ENCODE measurements around the gene CCDC9B.
A peak's percentile ranks its signal among the peaks of the same experiment; 100 is the strongest.

Gene CCDC9B

DNA sequence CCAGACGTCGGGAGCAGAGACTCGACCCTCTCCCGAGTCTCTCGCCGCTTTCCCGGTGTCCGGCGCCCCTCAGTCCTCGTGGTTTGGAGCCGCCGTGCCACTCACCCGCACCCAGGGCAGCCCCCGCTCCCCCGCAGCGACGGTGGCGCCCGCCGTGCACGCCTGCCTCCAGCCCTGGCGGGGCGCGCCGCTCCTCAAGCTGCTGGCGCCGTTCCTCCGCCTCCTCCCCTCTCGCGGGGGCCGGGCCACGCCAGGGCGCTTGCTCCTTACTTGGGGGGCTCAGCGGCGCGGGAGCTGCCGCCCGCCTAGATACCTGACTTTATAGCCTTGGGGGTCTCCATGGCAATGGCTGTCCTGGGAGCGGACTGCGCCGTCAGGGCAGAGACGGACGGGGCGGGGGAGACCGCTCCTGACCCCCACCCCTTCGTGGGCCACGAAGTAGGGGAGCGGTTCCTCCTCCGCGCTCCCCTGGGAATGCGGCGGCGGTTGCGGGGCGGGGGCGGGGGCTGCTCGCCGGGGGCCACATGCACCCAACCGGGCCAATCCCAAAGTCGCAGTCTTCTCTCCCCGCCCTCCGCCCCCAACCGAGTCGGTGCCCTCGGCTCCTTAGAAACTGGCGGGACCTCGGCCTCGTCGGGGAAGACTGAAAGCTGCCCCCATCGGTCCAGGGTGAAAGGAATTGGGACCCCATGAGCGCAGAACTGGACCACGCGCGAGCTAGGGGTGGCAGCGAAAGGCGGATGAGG, 57.7 kb downstream of the CCDC9B start, which contains the start of gene ANKRD63:
TSS of gene ANKRD63 (minus strand) at position 196 of the 746 bp plus-strand sequence. CDS start 478 bp downstream, outside the sequence.
- Histone ChIP-seq H3K9ac (ENCODE audit: low read depth, low read length) (peak within 1 kb of the TSS; percentile 57), H3K4me1 (ENCODE audit: insufficient read depth, low read length) (peaks cover 33% of the 10 kb centered on the region), H3K9me3 (ENCODE audit: control insufficient read depth, insufficient read depth, low read length) (no peaks in the 10 kb centered on the region), H3K36me3 (ENCODE audit: insufficient read depth, low read length) (no peaks in the 10 kb centered on the region)

DNA sequence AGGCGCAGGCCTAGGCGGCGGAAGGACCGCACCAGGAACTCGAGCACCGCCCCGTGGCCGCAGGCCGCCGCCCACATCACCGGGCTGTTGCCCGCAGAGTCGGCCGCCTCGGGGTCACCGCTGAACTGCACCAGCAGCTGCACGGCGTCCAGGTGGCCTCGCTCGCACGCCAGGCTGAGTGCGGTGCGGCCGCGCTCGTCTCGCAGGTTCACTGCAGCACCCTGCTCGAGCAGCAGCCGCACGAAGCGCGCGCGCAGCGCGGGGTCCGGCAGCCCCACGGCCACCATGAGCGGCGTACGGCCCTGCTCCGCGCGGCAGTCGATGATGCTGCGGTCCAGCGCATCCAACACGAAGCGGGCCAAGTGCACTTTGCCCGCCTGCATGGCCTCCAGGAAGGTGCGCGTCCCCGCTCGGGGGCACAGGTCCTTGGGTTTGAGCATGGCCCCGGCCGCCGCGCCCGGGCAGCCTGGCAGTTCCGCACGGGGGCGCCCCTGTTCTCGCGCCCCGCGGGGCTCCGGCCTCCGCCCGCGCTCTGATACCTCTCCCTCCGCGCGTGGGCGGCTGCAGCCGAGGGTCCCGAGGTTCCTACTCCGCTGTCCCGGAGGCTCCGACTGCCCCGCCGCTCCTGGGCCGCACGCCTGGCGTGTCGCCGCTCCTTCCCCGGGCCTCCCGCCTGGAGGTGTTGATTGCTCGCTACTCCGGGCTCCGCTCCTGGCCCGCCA, 58.4 kb downstream of the CCDC9B start:
- peak overlapping the region; percentile 57; the same call in 1 of the 2 replicates for H3K9ac ChIP-seq (ENCODE audit: low read depth, low read length)
- H3K9me3 ChIP-seq (ENCODE audit: control insufficient read depth, insufficient read depth, low read length): no peaks in the 10 kb centered on the region
- H3K4me1 ChIP-seq (ENCODE audit: insufficient read depth, low read length): peaks cover 33% of the 10 kb centered on the region
- no peaks in the 10 kb centered on the region for H3K36me3 ChIP-seq (ENCODE audit: insufficient read depth, low read length)

DNA sequence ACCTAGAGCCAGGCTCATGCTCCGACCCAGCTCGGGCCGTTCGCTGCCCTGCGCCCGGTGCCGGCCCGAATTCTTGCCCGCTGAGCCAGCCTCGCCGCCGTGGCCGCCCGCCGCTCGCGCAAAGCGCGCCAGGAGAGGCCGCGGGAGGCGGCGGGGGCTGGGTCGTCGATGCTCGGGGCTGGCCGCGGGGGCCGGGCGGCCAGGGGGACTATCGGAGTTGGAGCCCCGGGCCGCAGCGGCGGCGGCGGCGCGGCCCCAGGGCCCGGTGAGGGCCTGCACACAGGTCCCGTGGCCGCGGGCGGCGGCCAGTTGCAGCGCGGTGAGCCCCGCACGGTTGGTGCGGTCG, 59.0 kb downstream of the CCDC9B start:
- Histone ChIP-seq H3K36me3 (ENCODE audit: insufficient read depth, low read length) (no peaks in the 10 kb centered on the region), H3K9ac (ENCODE audit: low read depth, low read length) (peak overlapping the region; percentile 57), H3K4me1 (ENCODE audit: insufficient read depth, low read length) (peaks cover 27% of the 10 kb centered on the region), H3K9me3 (ENCODE audit: control insufficient read depth, insufficient read depth, low read length) (no peaks in the 10 kb centered on the region)

Data from ES-I3 (cell line).